ENCODE results near the gene RAPGEF5. TPM values are rescaled to one million over a fixed set of nuclear protein-coding genes. Genes with fewer than 3 reads are reported as not detected.

Gene RAPGEF5
- total RNA-seq, 1 donor from 2014 or later = 16.5 TPM

DNA sequence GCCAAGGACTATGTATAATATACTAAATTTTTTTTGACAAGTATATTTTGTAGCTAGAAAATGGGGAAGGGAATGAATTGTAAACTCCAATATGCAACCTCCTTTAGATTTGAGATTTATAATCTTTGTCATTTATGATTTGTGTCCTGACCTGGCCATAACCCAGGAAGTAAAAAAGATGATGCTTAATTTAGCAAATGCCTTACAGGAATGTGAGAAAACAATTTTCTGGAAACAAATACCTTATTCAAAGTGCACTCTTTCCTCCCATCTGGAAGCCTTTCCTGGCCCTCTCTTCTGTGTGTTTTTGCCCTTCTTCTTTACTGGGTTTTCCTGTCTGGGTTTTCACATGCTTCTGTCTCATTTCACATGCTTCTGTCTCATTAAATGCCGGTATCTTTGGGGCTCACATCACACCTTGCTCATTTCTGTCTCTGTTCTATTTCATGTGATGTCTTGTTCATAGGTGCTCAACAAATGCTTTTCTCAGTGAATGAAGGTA, 149.2 kb downstream of the RAPGEF5 start:
- no peak for DNase-seq
- Histone ChIP-seq H3K4me1 (peaks cover 99% of the 10 kb centered on the region), H3K36me3 (peaks cover 7% of the 10 kb centered on the region), H3K27ac (replicated peaks) (peak overlapping the region; percentile 90), H3K4me3 (no peak overlapping the region), H3K27me3 (ENCODE audit: low read depth) (no peaks in the 10 kb centered on the region), H3K9me3 (replicated peaks) (peaks cover 3% of the 10 kb centered on the region)
- intact Hi-C loops (cut with micrococcal nuclease) = no loop called here
- TF ChIP-seq CTCF (IDR thresholded peaks at IDR 0.05; ENCODE audit: borderline replicate concordance) = no peak

DNA sequence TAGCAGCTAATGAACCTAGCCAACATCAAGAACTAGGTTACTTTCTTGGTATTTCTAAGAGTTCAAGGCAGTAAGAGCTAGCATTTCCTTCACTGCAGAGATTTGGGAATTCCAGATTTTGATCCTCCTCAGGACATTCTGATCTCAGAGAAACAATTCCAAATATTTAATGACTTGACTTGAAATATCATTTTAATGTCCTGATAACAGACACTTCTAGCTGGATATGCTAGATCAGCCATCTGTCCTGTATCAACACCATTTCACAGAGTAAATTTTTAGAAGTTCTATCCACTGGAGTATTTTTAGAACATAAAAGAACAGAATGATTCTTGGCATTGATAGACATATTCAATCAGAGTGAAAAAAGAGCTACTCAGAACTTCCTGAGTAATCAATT, 151.3 kb downstream of the RAPGEF5 start:
- intact Hi-C loops (cut with micrococcal nuclease) = no loop called here
- Histone ChIP-seq H3K4me3 (no peak overlapping the region), H3K9me3 (replicated peaks) (peaks cover 3% of the 10 kb centered on the region), H3K36me3 (peaks cover 8% of the 10 kb centered on the region), H3K27me3 (ENCODE audit: low read depth) (no peaks in the 10 kb centered on the region), H3K4me1 (peaks cover 99% of the 10 kb centered on the region), H3K27ac (replicated peaks) (peak overlapping the region; percentile 90)
- no peak for DNase-seq
- TF ChIP-seq CTCF (IDR thresholded peaks at IDR 0.05; ENCODE audit: borderline replicate concordance) = no peak

- Histone ChIP-seq H3K4me3 (no peak overlapping the region), H3K4me1 (peaks cover 97% of the 10 kb centered on the region)
Observed at GRCh38 chr7:22204312-22204711, 152.6 kb downstream of the RAPGEF5 start.

GRCh38 chr7:22202141-22202540, 154.8 kb downstream of the RAPGEF5 start:
- Histone ChIP-seq H3K36me3 (peaks cover 8% of the 10 kb centered on the region), H3K9me3 (replicated peaks) (peaks cover 3% of the 10 kb centered on the region), H3K4me1 (peaks cover 80% of the 10 kb centered on the region), H3K27ac (replicated peaks) (peak overlapping the region; percentile 90), H3K27me3 (ENCODE audit: low read depth) (no peaks in the 10 kb centered on the region), H3K4me3 (no peak overlapping the region)
- intact Hi-C loops (cut with micrococcal nuclease) = no loop called here
- DNase-seq = no peak
- TF ChIP-seq CTCF (IDR thresholded peaks at IDR 0.05; ENCODE audit: borderline replicate concordance) = no peak

More at GRCh38 chr7:22204312-22204711, 152.6 kb downstream of the RAPGEF5 start:
- no peak for DNase-seq
- peaks cover 3% of the 10 kb centered on the region for H3K9me3 ChIP-seq (replicated peaks)
- no peaks in the 10 kb centered on the region for H3K27me3 ChIP-seq (ENCODE audit: low read depth)
- TF ChIP-seq CTCF (IDR thresholded peaks at IDR 0.05; ENCODE audit: borderline replicate concordance) = no peak
- H3K36me3 ChIP-seq = peaks cover 8% of the 10 kb centered on the region
- intact Hi-C loops (cut with micrococcal nuclease) = no loop called here
- H3K27ac ChIP-seq (replicated peaks) = peak overlapping the region; percentile 90

GRCh38 chr7:22201186-22201880, 155.6 kb downstream of the RAPGEF5 start:
- Histone ChIP-seq H3K4me1 (peaks cover 76% of the 10 kb centered on the region), H3K27me3 (ENCODE audit: low read depth) (no peaks in the 10 kb centered on the region), H3K4me3 (no peak overlapping the region), H3K36me3 (peaks cover 8% of the 10 kb centered on the region), H3K9me3 (replicated peaks) (no peaks in the 10 kb centered on the region), H3K27ac (replicated peaks) (peak overlapping the region; percentile 90)
- TF ChIP-seq CTCF (IDR thresholded peaks at IDR 0.05; ENCODE audit: borderline replicate concordance) = no peak
- no peak for DNase-seq
- intact Hi-C loops (cut with micrococcal nuclease) = no loop called here

Measured in left ventricle myocardium inferior (tissue), 1 donor.